Right cardiac atrium (tissue), 5 donors: Measurements from ENCODE around the gene HSPG2. TPM values are rescaled to one million over a fixed set of nuclear protein-coding genes. Genes with fewer than 3 reads are reported as not detected.
"Not testable (repeated sequence)": the region's sequence is repeated elsewhere in the genome, so short reads cannot be mapped to it uniquely, and the experiment has no call there.

Experiments used
- ATAC-seq, 2 donors: fragments of 200-7000 bp; cut with Tn5 transposase; one replicate each; pipeline versions ENCODE4 v1.8.0 to v1.9.1; 2020; ENCODE audit warnings: moderate library complexity in 2 of 2, mild to moderate bottlenecking in 1 of 2
- DNase-seq, 3 donors: peaks; one replicate each; pipeline ENCODE4 v3.0.0-alpha.2; 2020
- H3K27ac ChIP-seq: one replicate; pipeline ENCODE4 v1.5.1; 2013; ENCODE audit warnings: mild to moderate bottlenecking, low read length, control low read depth, moderate library complexity
- H3K27me3 ChIP-seq: one replicate; pipeline ENCODE4 v1.6.1; 2013; ENCODE audit not compliant: control insufficient read depth, insufficient read depth
- H3K4me1 ChIP-seq: one replicate; pipeline ENCODE4 v1.6.1; 2013; ENCODE audit warnings: low read length; ENCODE audit not compliant: control insufficient read depth, insufficient read depth
- H3K4me3 ChIP-seq: one replicate; pipeline ENCODE4 v1.5.1; 2013; ENCODE audit warnings: low read length, control low read depth
- H3K9me3 ChIP-seq: one replicate; pipeline ENCODE4 v1.6.1; 2013; ENCODE audit warnings: low read length; ENCODE audit not compliant: control insufficient read depth
- WGBS: extraction: QIAGEN DNeasy Blood & Tissue Kit; methylation state at CpG from one replicate; pipeline ENCODE4 v1.1.7; 2013; 5-methylcytosine and 5-hydroxymethylcytosine counted together
- intact Hi-C, 4 donors: fragments of 100-400 bp; cut with DNase I; formaldehyde crosslinking; loops; one replicate each; pipeline versions ENCODE4 v1.11.0 to v1.14.0; 2022 to 2023
- polyA plus RNA-seq: library from polyadenylated mRNA; stranded (reverse); fragments of 200-250 nt; gene quantifications from one replicate; pipeline ENCODE4 v1.2.3, GENCODE V29; 2013
- total RNA-seq, 4 donors: library from RNA; stranded (reverse); fragmentation: NEBNext Ultra II Directional; extraction: Animal tissue kit (Norgen Biotek cat#: 25700); gene quantifications; one replicate each; pipeline ENCODE4 v1.2.1, GENCODE V29; 2021
- donor health status: healthy with polysubstance abuse.
- donor health status: DM: no; HTN: yes; CAD: no.
- donor health status: DM: no; HTN: no; CAD: no.
- donor health status: DM: no; HTN: yes; CAD: no; lungs with severe emphysema.
- donor health status: DM: yes; HTN: yes; CAD: no.

Gene HSPG2
- total and polyA plus RNA-seq, 5 donors: 257 to 659 (median 459) TPM

DNA sequence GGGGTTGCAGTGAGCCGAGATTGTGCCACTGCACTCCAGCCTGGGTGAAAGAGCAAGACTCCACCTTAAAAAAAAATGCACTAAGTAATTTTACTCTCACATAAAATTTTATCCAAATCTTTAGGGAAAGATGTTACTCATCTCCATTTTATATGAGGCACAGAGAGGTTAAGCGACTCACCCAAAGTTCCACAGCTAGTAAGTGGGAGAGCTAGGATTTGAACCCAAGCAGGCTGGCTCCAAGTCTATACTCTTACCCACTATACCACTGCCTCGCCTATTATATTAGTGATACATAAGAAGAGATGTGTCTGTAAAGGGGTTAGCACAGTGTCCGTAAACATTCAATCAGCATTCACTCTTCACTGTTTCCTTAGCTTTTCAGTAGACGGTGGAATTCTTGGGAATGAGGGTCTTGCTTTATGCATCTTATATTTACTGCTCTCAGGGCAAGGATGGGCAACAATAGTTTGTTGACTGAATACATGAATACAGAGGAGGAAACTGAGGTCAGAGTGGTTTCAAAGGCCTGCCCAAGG is 109.9 kb downstream of the HSPG2 start:
- DNase-seq (no peak), ATAC-seq (no peak)
- no peaks in the 10 kb centered on the region for H3K4me1 ChIP-seq
- no peak overlapping the region for H3K27ac ChIP-seq
- no peak overlapping the region for H3K4me3 ChIP-seq
- intact Hi-C loops: no loop called here
- WGBS: 91% methylated on average over 5 of the region's 5 CpGs
- no peaks in the 10 kb centered on the region for H3K27me3 ChIP-seq
- no peaks in the 10 kb centered on the region for H3K9me3 ChIP-seq

DNA sequence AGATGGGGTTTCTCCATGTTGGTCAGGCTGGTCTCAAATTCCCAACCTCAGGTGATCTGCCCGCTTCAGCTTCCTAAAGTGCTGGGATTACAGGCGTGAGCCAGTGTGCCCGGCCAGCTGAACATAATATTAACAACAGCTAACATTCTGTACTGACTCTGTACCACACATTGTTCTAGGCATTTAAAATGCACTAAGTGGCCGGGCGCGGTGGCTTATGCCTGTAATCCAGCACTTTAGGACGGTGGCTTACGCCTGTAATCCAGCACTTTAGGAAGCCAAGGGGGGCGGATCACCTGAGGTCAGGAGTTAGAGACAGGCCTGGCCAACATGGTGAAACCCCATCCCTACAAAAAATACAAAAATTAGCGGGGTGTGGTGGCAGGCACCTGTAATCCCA is 110.4 kb downstream of the HSPG2 start:
- H3K27ac ChIP-seq, ATAC-seq, H3K4me3 ChIP-seq, H3K4me1 ChIP-seq, H3K27me3 ChIP-seq, H3K9me3 ChIP-seq, intact Hi-C loops: not testable (repeated sequence)
- 96% methylated on average over 10 of the region's 10 CpGs for WGBS
- DNase-seq: peak in 1 of 3 donors; percentile 36

DNA sequence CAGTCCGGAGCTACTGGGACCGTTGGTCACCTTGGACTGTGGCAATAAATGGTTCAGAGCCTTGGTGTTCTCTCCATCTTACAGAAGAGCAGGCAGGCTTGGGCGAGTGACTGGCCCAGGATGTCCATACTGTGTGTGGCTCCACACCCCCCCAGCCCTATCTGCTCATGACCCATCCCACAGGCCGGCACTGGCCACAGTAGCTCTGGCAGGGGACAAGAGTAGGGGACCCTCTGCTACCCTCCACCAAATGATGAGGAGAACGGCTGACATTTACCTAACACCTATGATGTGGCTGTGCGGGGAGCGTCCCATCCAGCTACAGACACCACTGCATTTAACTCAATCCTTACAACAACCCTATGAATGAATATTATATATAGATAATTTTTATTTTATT is 111.7 kb downstream of the HSPG2 start:
- H3K27me3 ChIP-seq: no peaks in the 10 kb centered on the region

DNA sequence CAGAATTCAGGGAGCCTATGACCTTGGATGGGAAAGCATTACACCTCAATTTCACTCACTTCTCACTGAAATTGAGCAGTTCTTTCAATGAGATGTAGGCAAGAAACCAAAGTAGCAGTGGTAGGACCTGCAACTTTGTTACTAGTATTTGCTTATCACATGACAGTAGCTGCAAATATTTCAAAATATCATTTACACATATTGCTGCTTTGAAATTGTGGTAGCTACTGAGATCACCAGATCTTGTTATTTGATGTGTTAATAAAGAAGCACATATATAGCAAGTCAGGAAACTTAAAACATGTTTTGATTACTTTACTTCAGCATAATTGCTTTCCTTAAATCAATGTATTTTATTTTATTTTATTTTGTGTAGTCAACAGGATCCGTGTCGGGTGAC is 112.2 kb downstream of the HSPG2 start:
- WGBS: 88% methylated on average over 2 of the region's 2 CpGs
- H3K27me3 ChIP-seq: no peaks in the 10 kb centered on the region
- intact Hi-C loops: no loop called here

More for the DNA sequence above, 111.7 kb downstream of the HSPG2 start:
- intact Hi-C loops: no loop called here
- no peak for DNase-seq
- Histone ChIP-seq H3K4me3 (no peak overlapping the region), H3K4me1 (no peaks in the 10 kb centered on the region), H3K27ac (no peak overlapping the region), H3K9me3 (no peaks in the 10 kb centered on the region)
- no peak for ATAC-seq
- WGBS: 88% methylated on average over 7 of the region's 7 CpGs

DNA sequence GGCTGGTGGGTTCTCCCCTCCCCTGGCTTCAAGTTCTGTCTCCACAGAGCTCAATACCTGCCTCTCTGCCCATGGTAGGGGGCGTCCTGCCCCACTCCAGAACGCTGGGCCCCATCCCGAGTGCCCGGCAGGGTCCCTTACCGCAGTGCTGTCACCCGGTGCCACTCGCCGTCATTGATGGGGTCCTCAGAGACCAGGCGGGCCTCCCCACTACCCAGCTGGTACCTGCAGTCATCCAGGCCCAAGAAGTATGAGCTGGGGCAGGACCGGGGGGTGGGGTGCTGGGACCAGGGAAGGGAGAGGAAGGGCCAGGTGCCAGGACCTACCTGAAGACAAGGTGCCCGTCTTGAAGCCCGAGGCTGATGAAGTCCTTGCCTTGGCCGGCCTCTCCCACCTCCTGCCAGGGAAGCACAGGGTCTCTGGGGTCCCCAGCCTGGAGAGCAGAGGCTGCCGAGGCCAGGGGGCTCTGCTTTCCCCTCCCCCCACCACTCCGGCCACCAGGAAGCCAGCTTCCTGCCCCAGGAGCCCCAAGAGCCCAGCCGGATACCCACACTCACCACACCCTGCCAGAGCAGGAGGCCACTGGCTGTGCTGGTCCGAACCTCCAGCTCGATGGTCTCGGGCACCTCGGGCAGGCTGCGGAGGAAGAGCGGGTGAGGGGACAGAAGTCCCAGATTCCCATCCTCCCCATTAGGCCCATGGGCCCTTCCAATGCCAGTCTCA is 113.0 kb downstream of the HSPG2 start:
- 83% methylated on average over 22 of the region's 22 CpGs for WGBS
- H3K27ac ChIP-seq: no peak overlapping the region

More for the DNA sequence above, 112.2 kb downstream of the HSPG2 start:
- DNase-seq (no peak), ATAC-seq (no peak)
- Histone ChIP-seq H3K27ac (no peak overlapping the region), H3K9me3 (no peaks in the 10 kb centered on the region), H3K4me3 (no peak overlapping the region), H3K4me1 (no peaks in the 10 kb centered on the region)

DNA sequence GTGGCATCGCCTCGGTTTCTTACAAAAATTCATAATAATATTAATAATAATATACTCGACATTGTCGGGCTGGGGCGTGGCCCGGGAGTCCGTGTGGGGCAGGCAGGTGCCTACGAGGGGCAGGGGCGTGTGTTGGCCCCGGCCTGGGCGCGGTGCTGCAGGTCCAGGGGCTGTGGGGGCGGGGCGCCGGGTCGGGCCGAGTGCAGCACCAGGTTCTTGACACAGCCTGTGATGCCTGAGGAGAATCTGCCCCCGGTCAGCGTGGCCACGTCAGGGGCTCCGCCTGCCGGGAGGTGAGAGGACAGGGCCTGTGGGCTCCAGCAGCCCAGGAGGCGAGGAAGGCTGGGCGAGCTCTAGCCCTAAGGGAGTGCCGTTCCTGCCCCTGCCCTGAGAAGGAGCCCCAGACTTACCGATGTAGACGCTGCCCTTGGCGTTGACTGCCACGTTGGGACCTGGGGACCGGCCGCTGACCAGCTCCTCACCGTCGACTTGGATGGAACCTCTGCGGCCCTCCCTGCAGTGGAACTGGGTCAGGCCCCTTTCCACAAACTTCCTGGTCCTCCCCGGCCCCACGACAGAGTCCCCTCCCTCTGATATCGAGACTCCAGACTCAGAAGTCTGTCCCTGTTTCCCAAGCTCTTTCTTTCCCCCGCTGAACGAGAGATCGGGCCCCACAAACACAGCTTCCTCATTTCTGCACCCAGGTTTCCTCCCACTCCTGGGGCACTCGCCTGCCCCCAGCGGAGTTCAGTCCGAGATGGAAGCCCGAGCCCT is 113.7 kb downstream of the HSPG2 start:
- DNase-seq: peak in 1 of 3 donors; percentile 51
- Histone ChIP-seq H3K9me3 (no peaks in the 10 kb centered on the region), H3K4me3 (no peak overlapping the region), H3K27me3 (no peaks in the 10 kb centered on the region), H3K27ac (no peak overlapping the region), H3K4me1 (no peaks in the 10 kb centered on the region)
- ATAC-seq: peak in 1 of 2 donors; percentile 10
- intact Hi-C loops: no loop called here
- 84% methylated on average over 44 of the region's 44 CpGs for WGBS

More for the DNA sequence above, 113.0 kb downstream of the HSPG2 start:
- no peaks in the 10 kb centered on the region for H3K4me1 ChIP-seq
- DNase-seq: peak in 1 of 3 donors; percentile 50
- H3K27me3 ChIP-seq: no peaks in the 10 kb centered on the region
- no peaks in the 10 kb centered on the region for H3K9me3 ChIP-seq
- intact Hi-C loops: no loop called here
- no peak for ATAC-seq
- H3K4me3 ChIP-seq: no peak overlapping the region

DNA sequence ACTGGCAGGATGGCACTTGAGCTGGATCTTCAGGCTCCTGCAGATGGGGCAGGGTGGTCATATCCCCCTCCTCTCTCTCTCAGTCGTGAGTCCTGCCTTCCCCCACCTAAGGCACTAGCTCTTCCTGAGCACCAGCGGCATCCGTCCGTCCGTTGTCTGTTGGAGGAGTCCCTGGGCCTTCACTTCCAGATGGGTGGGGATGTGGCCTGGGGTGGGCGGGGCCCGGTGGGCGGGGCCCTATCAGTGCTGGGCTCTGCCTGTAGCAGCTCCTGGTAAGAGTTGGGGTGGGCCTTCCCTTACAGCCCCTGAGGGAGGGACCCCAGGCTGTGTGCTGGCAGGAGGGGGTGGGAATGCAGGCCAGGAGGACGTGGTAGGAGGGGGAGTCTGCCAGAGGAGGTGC is 114.8 kb downstream of the HSPG2 start:
- H3K27ac ChIP-seq: no peak overlapping the region
- intact Hi-C loops: no loop called here
- 40% methylated on average over 9 of the region's 9 CpGs for WGBS

DNA sequence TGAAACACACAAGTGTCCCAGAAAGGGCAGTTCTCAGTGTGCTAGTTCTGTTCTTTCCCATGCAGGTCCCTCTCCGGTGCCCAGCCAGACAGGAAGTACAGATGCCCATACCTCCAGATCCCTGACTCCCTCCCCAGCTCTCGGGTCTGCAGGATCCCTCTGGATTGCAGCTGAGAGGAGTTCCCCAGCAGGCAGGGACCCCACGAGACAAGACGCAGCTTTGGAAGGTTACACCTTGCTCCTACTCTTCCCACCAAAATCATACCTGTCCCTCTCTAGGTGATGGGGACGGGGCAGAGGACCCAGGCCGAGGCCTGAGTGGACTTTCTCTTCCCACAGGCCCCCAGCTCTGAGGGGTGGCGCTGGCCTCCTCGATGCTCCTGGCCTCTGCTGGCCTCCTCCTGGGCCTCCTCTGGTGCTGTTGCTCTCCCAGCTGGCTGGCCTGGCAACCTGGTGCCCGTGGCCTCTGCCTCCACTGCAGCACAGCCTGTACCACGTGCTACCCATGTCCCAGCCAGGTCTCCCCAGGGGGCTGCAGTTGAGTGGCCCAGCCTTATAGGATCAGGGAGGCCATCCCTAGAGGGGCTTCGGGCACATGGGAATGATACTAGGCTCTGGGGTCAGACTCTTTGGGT is 115.6 kb downstream of the HSPG2 start:
- H3K9me3 ChIP-seq: no peaks in the 10 kb centered on the region
- intact Hi-C loops: no loop called here
- H3K27me3 ChIP-seq: no peaks in the 10 kb centered on the region
- no peak overlapping the region for H3K27ac ChIP-seq
- H3K4me1 ChIP-seq: no peaks in the 10 kb centered on the region
- WGBS: 94% methylated on average over 11 of the region's 11 CpGs
- DNase-seq (no peak), ATAC-seq (peak; percentile 0 to 8)
- no peak overlapping the region for H3K4me3 ChIP-seq

More for the DNA sequence above, 114.8 kb downstream of the HSPG2 start:
- H3K4me1 ChIP-seq: no peaks in the 10 kb centered on the region
- peak; percentile 22 to 49 for ATAC-seq
- H3K27me3 ChIP-seq: no peaks in the 10 kb centered on the region
- H3K4me3 ChIP-seq: no peak overlapping the region
- DNase-seq: peak in 1 of 3 donors; percentile 72
- H3K9me3 ChIP-seq: no peaks in the 10 kb centered on the region

DNA sequence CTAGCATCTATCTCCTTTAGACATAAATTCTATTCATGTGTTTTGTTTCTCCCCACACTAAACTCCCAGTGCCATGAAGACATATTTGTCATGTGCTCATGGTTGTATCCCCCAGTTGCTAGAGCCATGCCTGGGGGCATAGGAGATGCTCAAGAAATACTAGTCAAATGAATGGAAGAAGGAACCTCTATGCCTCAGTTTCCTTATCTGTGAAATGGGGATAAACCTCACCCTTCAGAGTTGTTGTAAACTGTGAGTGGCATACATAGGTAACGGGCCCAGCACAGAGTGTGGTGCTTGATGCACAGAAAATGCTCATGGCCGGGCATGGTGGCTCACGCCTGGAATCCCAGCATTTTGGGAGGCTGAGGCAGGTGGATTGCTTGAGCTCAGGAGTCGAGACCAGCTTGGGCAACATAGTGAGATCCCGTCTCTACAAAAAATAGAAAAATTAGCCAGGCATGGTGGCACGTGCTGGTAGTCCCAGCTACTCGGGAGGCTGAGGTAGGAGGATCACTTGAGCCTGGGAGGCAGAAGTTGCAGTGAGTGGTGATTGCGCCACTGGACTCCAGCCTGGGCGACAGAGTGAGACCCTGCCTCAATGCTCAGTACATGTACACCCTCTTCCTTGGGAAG is 116.4 kb downstream of the HSPG2 start:
- DNase-seq (no peak), ATAC-seq (no peak)
- 97% methylated on average over 9 of the region's 9 CpGs for WGBS
- H3K9me3 ChIP-seq: no peaks in the 10 kb centered on the region
- intact Hi-C loops: no loop called here
- H3K27ac ChIP-seq: no peak overlapping the region
- H3K4me1 ChIP-seq: no peaks in the 10 kb centered on the region
- no peak overlapping the region for H3K4me3 ChIP-seq
- no peaks in the 10 kb centered on the region for H3K27me3 ChIP-seq

DNA sequence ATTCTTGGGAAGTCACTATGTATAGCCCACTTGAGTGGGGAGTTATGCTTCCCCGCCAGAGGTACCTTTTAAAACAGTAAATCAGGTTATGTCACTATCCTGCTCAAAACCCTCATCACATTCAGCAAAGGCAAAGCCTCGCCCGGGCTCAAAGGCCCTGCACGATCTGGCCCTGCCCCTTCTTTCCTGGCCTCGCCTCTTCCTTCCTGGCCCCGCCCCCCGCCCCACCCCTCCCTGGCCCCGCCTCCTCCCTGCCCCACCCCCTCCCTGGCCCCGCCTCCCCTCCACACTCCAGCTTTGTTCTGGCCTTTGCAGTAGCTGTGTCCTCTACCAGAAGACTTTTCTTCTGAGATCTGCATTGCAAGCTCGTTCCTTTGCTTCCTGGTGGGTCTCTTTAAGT is 118.5 kb downstream of the HSPG2 start:
- peak; percentile 23 to 30 for ATAC-seq

More for the DNA sequence above, 118.5 kb downstream of the HSPG2 start:
- no peaks in the 10 kb centered on the region for H3K9me3 ChIP-seq
- peak; percentile 59 to 74 (median 70) for DNase-seq
- intact Hi-C loops: no loop called here
- 28% methylated on average over 10 of the region's 10 CpGs for WGBS
- H3K27ac ChIP-seq: no peak overlapping the region
- H3K4me3 ChIP-seq: no peak overlapping the region
- H3K27me3 ChIP-seq: no peaks in the 10 kb centered on the region
- H3K4me1 ChIP-seq: no peaks in the 10 kb centered on the region
